HCT116 (cell line): ENCODE results near the gene SKAP1. TPM values are rescaled to one million over a fixed set of nuclear protein-coding genes. Genes with fewer than 3 reads are reported as not detected.

Experiments
- ATAC-seq: fragments of 200-7000 bp; cut with Tn5 transposase; 2 replicates; pipeline ENCODE4 v1.9.1; 2020; ENCODE audit warnings: mild to moderate bottlenecking, moderate library complexity
- BruUV-seq: library from RNA; stranded (reverse); fragments of 400-500 nt; replicated peaks from 2 replicates; lab custom pipeline; 2021; lab: Mats Ljungman, UMichigan
- CTCF ChIA-PET: fragments of 300-600 bp; sonication (Branson Sonifier 250); formaldehyde crosslinking; loops from one replicate; lab custom pipeline; 2021; ENCODE audit warnings: antibody characterized with exemption; lab: Charles Lee
- POLR2A ChIA-PET: fragments of 300-600, 350-600 bp; sonication (Branson Sonifier 250); formaldehyde crosslinking; loops from one replicate; lab custom pipeline; 2021; ENCODE audit warnings: antibody characterized with exemption; lab: Charles Lee
- RAD21 ChIA-PET, 2 experiments: fragments of 300-600 bp; sonication (Branson Sonifier 250); formaldehyde crosslinking; loops; one replicate each; lab custom pipeline; 2023; ENCODE audit warnings: low total read pairs in 2 of 2; ENCODE audit not compliant: uncharacterized antibody in 2 of 2, unreplicated experiment in 2 of 2, low non-redundant PET in 1 of 2; lab: Charles Lee
- DNase-seq: peaks from one replicate; pipeline ENCODE4 v3.0.0-alpha.2; 2010; ENCODE audit warnings: low read depth, low spot score
- H2AFZ ChIP-seq: fragments of 200-600 bp; shearing (Covaris generic), sonication (generic); 2 replicates; pipeline ENCODE4 v1.6.1; 2017; ENCODE audit warnings: low read depth, mixed run types, mixed read lengths, antibody characterized with exemption, low read length; ENCODE audit not compliant: poor library complexity, severe bottlenecking
- H3K27ac ChIP-seq: 2 replicates; pipeline ENCODE4 v1.5.1; 2012; ENCODE audit warnings: low read depth, low read length
- H3K27me3 ChIP-seq: fragments of 200-600 bp; sonication (generic); 2 replicates; pipeline ENCODE4 v1.6.1; 2016; ENCODE audit warnings: mixed run types, low read length, mixed read lengths; ENCODE audit not compliant: insufficient read depth
- H3K36me3 ChIP-seq, 2 experiments: fragments of 200-500 bp in 1 of 2; fragments of 200-600 bp in 1 of 2; sonication (Bioruptor generic) in 1 of 2; sonication (generic) in 1 of 2; 2 replicates each; pipeline versions ENCODE4 v1.5.1 to v1.6.1; 2014 to 2016; ENCODE audit warnings: low read length in 2 of 2, inconsistent platforms in 1 of 2, mixed read lengths in 1 of 2, mixed run types in 1 of 2; ENCODE audit not compliant: insufficient read depth in 2 of 2, control insufficient read depth in 1 of 2
- H3K4me1 ChIP-seq, 2 experiments: fragments of 200-600 bp in 1 of 2; sonication (generic) in 1 of 2; 2 replicates each; pipeline versions ENCODE4 v1.5.1 to v1.6.1; 2012 to 2017; ENCODE audit warnings: low read length in 2 of 2, inconsistent platforms in 1 of 2, mild to moderate bottlenecking in 1 of 2, mixed read lengths in 1 of 2, mixed run types in 1 of 2, moderate library complexity in 1 of 2; ENCODE audit not compliant: insufficient read depth in 2 of 2, control insufficient read depth in 1 of 2
- H3K4me2 ChIP-seq: fragments of 200-600 bp; sonication (generic); 2 replicates; pipeline ENCODE4 v1.6.1; 2017; ENCODE audit warnings: mixed run types, low read length, mixed read lengths
- H3K4me3 ChIP-seq, 2 experiments: fragments of 200-600 bp in 1 of 2; sonication (generic) in 1 of 2; replicated peaks in 1 of 2; 2 replicates each; pipeline ENCODE4 v1.5.1; 2011 to 2016; ENCODE audit warnings: low read length in 2 of 2, control low read depth in 1 of 2, low read depth in 1 of 2, mild to moderate bottlenecking in 1 of 2, mixed read lengths in 1 of 2, mixed run types in 1 of 2
- H3K79me2 ChIP-seq: fragments of 200-600 bp; sonication (generic); 2 replicates; pipeline ENCODE4 v1.6.1; 2017; ENCODE audit warnings: mild to moderate bottlenecking, mixed run types, low read length, moderate library complexity, mixed read lengths; ENCODE audit not compliant: insufficient read depth
- H3K9ac ChIP-seq: fragments of 200-600 bp; sonication (generic); 2 replicates; pipeline ENCODE4 v1.6.1; 2016; ENCODE audit warnings: low read length, mixed read lengths
- H3K9me2 ChIP-seq: fragments of 200-600 bp; sonication (generic), shearing (Covaris generic); 2 replicates; pipeline ENCODE4 v1.6.1; 2017; ENCODE audit warnings: mixed run types, mild to moderate bottlenecking, moderate library complexity; ENCODE audit not compliant: insufficient read depth
- H3K9me3 ChIP-seq, 2 experiments: fragments of 200-500 bp in 1 of 2; fragments of 200-600 bp in 1 of 2; sonication (Bioruptor generic) in 1 of 2; sonication (generic) in 1 of 2; 2 replicates each; pipeline ENCODE4 v1.6.1; 2014 to 2017; ENCODE audit warnings: low read length in 2 of 2, mixed read lengths in 2 of 2, inconsistent platforms in 1 of 2, low read depth in 1 of 2, mild to moderate bottlenecking in 1 of 2, mixed run types in 1 of 2, moderate library complexity in 1 of 2; ENCODE audit not compliant: control insufficient read depth in 1 of 2, insufficient read depth in 1 of 2
- H4K20me1 ChIP-seq: fragments of 200-600 bp; sonication (generic), shearing (Covaris generic); 2 replicates; pipeline ENCODE4 v1.6.1; 2017; ENCODE audit warnings: mixed run types, mild to moderate bottlenecking, moderate library complexity; ENCODE audit not compliant: insufficient read depth
- CEBPB ChIP-seq: IDR thresholded peaks from 2 replicates; pipeline ENCODE4 v1.6.1; 2012; ENCODE audit warnings: low read depth
- CTCF ChIP-seq, 3 experiments: fragments of 200-600 bp in 1 of 3; sonication (generic) in 1 of 3; IDR thresholded peaks in 2 of 3; conservative IDR thresholded peaks in 1 of 3; 2 replicates each; pipeline ENCODE4 v1.5.1; 2012 to 2017; ENCODE audit warnings: low read depth in 2 of 3, low read length in 2 of 3, antibody characterized with exemption in 1 of 3, borderline replicate concordance in 1 of 3, control low read depth in 1 of 3, mild to moderate bottlenecking in 1 of 3, mixed read lengths in 1 of 3, mixed run types in 1 of 3, moderate library complexity in 1 of 3; ENCODE audit not compliant: insufficient read depth in 1 of 3
- ELF1 ChIP-seq: IDR thresholded peaks from 2 replicates; pipeline ENCODE4 v1.6.1; 2012; ENCODE audit warnings: low read depth, borderline replicate concordance
- FOSL1 ChIP-seq: IDR thresholded peaks from 2 replicates; pipeline ENCODE4 v1.6.1; 2012; ENCODE audit warnings: low read depth
- JUND ChIP-seq: IDR thresholded peaks from 2 replicates; pipeline ENCODE4 v1.6.1; 2012
- RAD21 ChIP-seq: IDR thresholded peaks from 2 replicates; pipeline ENCODE4 v1.6.1; 2012; ENCODE audit warnings: low read depth, mild to moderate bottlenecking
- YY1 ChIP-seq: IDR thresholded peaks from 2 replicates; pipeline ENCODE4 v1.6.1; 2011; ENCODE audit warnings: low read length, low read depth, moderate library complexity, mild to moderate bottlenecking; ENCODE audit not compliant: insufficient replicate concordance; ENCODE audit errors: extremely low read depth
- intact Hi-C: fragments of 100-400 bp; cut with micrococcal nuclease; formaldehyde crosslinking; loops from 2 replicates; pipeline ENCODE4 v1.10.0; 2022
- total RNA-seq: library from RNA; stranded (reverse); gene quantifications from one replicate; pipeline ENCODE4 v1.2.1, GENCODE V29; 2021; ENCODE audit not compliant: unreplicated experiment

SKAP1 gene
- total RNA-seq, 1 experiment from 2014 or later: 12.4 TPM

- TF ChIP-seq CTCF (IDR thresholded peaks at IDR 0.05 in 2 of 3, conservative IDR thresholded peaks at IDR 0.05 in 1 of 3; ENCODE audit: borderline replicate concordance in 1 of 3, insufficient read depth in 1 of 3, low read depth in 2 of 3, low read length in 2 of 3): no peak
- TF ChIP-seq RAD21: no peak
- no peak for TF ChIP-seq CEBPB
- TF ChIP-seq JUND: no peak
Observed at GRCh38 chr17:48479014-48479402, 49.0 kb upstream of the SKAP1 start (continued).

GRCh38 chr17:48478224-48479013, 48.4 kb upstream of the SKAP1 start:
- Histone ChIP-seq H3K4me1 (peaks cover 22 to 39% of the 10 kb centered on the region in 2 experiments), H3K36me3 (no peaks in the 10 kb centered on the region), H3K9ac (no peak overlapping the region), H4K20me1 (no peaks in the 10 kb centered on the region), H3K4me2 (no peak overlapping the region), H3K9me2 (no peaks in the 10 kb centered on the region), H3K27me3 (no peaks in the 10 kb centered on the region), H3K27ac (no peak overlapping the region)
- ATAC-seq: no peak
- ChIA-PET POLR2A (no interaction called here), CTCF (no interaction called here), RAD21 (no interaction called here)
- DNase-seq: no peak
- BruUV-seq: no TSS peak
- intact Hi-C loops: no loop called here
- TF ChIP-seq RAD21: no peak
- no peak for TF ChIP-seq YY1
- TF ChIP-seq ELF1: no peak
- no peak for TF ChIP-seq FOSL1
- no peak for TF ChIP-seq CEBPB
- TF ChIP-seq, all 23 proteins: peak for 0
- H3K79me2 ChIP-seq: no peaks in the 10 kb centered on the region
- H3K9me3 ChIP-seq: no peaks in the 10 kb centered on the region
- peak overlapping the region; percentile 80 for H2AFZ ChIP-seq
- H3K4me3 ChIP-seq: no peak overlapping the region
